Hippocampal formation (tissue), 2 donors: ENCODE data around the gene PPP1R3D.
"Not testable (repeated sequence)": the region's sequence is repeated elsewhere in the genome, so short reads cannot be mapped to it uniquely, and the experiment has no call there.

Experiments used
- DNase-seq, 2 donors: peaks; one replicate each; lab custom pipeline; 2025; lab: John Stamatoyannopoulos, UW

The PPP1R3D gene, protein sequence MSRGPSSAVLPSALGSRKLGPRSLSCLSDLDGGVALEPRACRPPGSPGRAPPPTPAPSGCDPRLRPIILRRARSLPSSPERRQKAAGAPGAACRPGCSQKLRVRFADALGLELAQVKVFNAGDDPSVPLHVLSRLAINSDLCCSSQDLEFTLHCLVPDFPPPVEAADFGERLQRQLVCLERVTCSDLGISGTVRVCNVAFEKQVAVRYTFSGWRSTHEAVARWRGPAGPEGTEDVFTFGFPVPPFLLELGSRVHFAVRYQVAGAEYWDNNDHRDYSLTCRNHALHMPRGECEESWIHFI

DNA sequence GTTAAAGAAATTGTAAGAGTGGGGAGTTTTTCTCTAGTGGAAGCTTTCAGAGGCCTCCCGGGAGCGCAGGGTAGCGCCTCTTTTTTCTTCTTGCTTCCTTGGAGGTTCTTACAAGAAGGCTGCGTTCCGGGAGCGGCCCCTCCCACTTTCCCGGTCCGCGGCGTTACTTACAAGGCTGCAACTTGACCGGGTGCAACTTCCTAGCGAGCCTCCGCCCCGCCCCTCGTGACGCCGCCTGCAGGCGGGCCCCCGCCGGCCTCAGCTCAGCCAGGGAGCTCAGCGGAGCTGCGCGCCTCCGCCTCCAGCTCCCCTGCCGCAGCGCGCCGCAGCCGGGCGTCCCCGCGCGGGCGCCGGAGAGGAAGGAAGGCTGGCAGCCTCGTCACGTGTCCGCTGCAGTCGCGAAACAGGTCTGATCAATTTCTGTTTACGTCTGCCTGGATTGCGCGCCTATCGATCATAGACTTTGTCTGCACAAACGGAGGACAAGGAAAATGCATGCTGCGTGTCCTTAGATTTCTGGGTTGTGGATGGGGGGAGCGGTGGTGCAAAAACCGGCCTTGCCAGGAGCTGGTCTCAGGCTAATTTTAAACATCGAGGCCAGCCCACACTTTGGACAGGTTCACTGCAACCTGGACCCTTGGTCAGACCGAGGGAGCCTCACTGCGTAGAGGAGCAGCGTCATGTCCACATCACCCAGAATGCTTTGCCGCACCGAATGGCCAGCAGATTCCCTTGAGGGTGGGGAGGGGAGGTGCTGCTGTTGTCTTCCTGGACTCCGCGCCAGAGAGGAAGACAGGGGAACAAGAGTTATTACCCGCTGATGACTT is at the start of gene PPP1R3D, which contains the start of gene FAM217B:
Gene PPP1R3D (minus strand): TSS at position 177 of the 827 bp plus-strand sequence. CDS start 374 bp downstream, outside the sequence.
Gene FAM217B (plus strand): TSS at position 261 of the 827 bp plus-strand sequence. CDS start 3,555 bp downstream, outside the sequence.
- DNase-seq, result peak; percentile 89 to 94

DNA sequence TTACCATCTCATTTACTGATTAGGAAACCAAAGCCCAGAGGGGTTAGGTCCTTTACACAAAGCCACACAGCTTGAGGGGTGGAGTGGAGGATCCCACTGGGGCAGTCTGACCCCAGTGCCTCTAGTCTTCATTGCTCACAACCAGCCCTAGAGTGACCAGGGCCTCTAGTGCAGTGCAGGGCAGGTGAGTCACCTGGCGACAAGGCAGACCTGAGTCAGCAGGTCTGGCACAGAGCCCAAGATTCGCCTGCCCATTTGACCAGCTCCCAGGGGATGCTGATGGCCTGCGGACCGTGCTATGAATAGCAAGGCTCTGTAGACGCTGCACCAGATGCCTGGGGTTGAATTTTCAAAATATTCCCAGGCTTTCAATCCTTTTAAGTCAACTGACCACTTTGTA is 48.0 kb upstream of the PPP1R3D start:
- no peak for DNase-seq

DNA sequence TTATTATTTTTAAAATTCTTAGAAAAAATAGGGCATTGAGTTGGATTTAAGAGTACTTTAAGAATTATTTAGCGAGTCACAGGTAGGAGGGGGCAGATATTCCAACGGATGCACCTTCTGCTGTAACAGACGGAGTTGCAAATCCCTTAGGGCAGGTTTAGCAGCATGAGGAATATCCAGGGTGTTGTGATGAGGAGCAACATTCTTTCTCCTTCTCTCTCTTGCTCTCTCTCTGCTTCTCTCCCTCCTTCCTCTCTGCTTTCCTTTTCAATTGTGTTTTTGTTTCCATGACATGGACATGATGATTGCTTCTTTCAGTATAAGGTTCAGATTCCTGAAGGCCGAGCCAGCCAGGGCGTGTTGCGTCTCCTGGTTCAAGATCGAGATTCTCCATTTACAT is 47.0 kb upstream of the PPP1R3D start:
- no peak for DNase-seq

DNA sequence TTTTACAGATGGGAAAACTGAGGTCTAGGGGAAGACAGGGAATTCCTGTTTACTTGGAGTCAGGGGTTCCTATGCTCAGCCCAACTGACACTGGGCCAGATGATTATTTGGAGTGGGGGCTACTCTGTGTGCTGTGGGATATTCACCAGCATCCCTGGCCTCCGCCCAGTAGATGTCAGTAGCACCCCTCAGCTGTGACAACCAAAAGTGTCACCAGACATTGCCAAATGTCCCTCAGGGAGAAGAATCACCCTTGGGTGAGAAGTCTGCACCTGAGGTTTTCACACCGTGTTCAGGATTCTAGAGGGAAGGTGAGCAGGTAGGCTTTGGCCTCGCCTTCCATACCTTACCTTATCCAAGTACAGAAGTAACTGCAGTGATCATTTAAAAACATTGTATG is 45.8 kb upstream of the PPP1R3D start:
- DNase-seq, result no peak

DNA sequence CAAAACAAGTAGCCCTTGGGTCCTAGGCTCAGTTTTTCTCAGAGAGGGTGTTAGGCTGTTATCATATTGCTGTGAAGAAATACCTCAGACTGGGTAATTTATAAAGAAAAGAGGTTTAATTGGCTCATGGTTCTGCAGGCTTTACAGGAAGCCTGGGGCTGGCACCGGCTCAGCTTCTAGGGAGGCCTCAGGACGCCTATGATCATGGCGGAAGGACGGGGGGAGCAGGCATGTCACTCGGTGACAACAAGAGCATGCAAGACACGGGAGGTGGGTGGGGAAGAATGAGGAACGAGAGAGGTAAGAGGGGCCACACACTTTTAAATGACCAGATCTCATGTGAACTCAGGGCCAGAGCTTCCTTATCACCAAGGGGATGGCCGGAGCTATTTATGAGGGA is 45.1 kb upstream of the PPP1R3D start:
- no peak for DNase-seq

DNA sequence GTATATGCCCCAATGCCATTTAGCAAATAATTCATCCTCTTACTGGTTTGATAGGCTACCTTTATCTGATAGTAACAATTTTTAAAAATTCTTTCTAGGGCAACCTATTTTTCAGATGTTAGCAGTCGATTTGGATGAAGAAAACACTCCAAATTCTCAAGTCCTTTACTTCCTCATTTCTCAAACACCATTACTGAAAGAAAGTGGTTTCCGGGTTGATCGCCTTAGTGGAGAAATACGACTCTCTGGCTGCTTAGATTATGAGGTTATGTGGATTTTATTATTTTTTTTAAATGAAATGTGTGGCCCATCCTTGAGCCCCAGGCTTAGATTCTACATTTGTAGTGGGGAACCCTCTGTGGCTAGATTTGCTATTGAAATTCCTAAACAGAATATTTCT is 44.4 kb upstream of the PPP1R3D start:
- no peak for DNase-seq

DNA sequence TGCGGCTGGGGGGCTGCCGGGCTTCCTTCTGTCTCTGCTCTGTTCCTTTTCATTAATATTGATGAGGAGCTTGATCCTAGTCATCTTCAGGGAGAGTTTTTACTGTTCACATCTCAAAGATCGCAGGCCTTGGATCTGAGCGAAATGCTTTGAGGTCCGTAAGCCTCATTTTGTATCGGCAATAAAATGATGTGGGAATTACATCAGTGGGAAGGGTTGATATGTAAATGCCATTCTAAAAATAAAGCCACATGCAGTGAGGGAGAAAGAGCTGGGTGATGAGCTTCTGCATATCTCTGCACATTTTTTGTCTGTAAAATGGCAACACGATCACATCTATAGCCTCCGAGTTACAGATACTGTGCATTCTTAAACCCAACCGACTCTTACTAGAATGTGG is 43.0 kb upstream of the PPP1R3D start:
- DNase-seq, result no peak

DNA sequence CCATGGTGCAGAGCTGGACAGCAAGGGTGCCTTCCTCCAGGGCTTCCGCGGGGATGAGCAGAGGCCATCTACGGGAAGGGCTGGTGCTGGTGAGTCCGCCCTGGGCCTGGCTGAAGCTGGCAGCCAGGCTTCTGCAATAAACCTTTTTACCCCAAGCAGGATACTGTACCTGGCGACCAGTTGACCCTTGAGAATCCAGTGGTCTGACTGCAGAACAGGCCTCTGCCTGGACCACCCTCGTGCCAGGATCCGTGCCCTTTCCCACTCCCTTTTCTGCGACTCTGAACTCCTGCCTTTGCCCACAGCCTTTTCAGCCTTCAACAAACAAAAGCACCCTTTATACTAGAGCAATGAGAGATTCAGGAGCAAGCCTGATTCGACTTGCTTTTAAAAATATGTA is 37.0 kb upstream of the PPP1R3D start:
- peak; percentile 37 to 63 for DNase-seq

DNA sequence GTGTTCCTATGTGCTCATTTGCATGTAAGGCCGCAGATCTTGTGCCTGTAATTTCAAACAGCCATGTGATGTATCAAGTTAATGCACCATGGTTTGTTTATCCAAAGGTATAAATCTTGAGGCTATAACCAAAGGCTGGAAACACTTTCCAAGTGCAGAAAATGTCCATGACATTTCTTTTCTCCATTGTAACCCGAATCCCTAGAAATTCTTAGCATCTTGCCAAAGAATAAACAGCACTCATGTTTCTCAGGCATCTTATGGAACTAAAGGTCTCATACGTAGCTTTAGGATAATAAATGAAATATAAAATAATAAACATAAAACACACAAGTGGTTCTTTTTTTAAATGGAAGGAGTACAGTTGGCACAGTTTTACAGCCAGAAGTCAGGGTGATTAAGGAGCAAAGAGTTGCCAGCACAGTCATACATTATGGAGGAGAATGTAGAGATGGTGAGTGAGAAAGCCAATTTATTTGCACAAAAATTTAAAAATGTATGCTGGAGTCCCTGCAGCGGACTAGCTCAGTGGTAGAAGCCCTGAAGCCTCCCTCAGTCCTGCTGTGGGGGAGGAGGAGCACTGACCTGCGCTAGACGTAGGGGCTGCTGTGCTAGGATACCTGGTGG is 36.2 kb upstream of the PPP1R3D start:
- no peak for DNase-seq

DNA sequence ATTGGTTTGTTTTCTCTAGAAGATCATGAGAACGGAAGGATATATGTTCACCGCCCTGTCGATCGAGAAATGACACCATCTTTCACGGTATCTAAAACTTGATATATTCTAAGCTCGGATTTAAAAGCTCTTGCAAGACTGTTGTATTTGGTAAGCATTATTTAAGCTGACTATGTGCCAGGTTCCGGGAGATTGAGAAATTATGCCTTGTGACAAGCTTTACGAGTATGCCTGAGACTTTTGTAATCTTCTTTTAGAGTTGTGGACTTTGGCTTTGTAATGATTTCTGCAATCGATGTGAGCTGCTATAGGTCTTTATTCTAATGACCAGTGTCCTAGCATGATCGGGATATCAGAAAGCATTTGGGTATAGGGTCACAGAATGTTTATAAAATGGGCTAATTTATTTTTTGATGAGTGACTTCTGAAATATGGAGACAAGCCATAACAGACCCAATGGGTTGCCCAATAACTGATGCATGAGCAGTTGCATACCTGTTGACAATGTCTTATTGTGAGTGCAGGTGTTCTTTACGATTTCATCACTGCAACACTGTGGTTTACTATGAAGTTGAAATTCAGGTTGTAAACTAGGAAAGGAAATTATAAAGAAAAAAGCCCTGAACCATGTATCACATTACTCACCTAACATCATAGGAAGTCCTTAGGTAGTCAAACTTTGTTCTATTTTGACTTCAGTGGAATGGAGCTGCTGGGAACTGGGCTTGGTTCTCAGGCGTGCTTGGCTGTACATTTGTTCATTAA is 32.1 kb upstream of the PPP1R3D start:
- DNase-seq, result no peak

DNA sequence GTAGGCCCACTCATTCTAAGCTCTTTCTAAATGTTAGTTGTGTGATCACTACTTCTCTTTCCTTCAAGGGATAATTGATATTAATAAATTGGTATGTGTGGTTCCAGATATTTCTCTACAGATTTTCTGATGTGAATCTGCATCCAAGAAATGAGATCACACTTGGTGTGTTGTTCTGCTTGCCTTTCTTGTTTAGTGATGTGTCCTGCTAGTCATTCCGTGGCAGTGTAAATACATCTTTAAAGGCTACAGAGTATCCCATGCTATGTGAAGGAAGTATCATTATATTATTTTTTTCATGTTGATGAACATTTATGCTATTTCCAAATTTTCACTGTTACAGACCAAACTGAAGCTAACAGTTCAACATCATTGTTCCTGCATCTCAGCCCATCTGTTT is 31.3 kb upstream of the PPP1R3D start:
- no peak for DNase-seq

DNA sequence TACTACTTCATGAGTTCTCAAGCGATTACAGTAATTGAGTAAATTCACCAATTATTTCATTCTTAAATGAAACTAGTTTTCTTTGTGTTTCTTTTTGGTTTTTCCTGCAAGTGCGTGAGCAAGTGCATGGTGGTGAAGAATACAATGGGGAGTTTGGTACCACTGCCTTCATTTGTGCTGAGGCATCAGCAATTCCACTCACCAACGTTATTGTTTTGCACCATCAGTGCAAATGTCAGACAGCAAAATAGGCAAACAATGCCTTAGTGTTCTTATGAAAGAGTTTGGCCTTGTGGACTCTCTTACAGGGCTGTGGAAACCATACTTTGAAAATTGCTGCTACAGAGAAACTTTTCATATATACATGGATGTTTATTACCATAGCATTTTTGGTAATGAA is 26.3 kb upstream of the PPP1R3D start:
- peak; percentile 29 to 77 for DNase-seq

DNA sequence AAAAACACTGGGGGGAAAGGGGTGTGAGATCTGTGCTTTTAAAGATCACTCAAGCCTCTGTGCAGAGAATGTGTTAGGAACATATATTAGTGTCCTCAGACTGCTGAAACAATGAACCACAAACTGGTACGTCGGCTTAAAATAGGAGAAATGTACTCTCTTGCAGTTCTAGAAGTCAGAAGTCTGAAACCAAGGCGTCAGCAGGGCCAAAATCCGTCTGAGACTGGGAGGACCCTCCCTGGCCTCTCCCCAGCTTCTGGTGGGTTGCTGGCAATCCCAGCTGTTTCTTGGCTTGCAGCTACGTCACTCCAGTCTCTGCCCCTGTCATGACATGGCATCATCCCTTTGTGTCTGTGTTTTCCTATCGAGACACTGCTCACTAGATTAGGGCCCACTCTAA is 22.1 kb upstream of the PPP1R3D start:
- DNase-seq, result no peak

DNA sequence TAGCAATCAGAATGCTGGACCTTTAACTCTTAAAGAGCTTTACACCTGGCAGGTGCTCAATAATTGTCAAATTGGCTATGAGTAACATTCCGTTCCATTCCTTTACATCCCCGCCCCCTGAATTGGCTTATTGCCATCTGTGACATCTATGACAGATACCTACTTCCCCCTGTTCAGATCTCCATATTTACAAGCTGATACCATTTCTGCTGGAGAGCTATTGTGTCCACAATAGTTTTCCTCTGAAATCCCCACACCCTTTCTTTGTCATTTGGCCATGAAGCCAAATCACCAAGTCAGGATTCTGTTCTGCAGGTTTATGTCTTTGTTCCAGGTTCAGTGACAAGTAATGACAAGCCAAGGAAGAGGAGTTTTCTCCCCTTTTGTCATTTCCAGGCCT is 21.3 kb upstream of the PPP1R3D start:
- no peak for DNase-seq

DNA sequence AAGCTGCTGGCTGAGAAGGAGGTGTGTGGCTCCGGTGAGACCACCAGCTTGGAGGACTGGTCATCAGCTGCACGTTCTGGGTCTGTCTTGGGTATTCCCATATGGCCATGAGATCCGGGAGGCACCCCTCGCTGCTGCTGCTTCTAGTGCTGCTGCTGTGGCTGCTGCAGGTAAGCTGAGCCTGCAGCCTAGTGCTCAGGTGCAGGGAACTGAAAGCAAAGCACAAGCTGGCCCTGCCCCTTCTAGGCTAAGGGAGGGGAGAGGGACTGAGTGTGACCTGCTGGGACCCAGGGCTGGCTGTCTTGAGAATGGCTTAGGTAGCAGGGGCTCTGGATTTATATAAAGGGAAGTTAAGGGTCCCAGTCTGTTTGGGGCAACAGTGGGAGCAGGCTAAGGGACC is 18.5 kb upstream of the PPP1R3D start:
- no peak for DNase-seq

DNA sequence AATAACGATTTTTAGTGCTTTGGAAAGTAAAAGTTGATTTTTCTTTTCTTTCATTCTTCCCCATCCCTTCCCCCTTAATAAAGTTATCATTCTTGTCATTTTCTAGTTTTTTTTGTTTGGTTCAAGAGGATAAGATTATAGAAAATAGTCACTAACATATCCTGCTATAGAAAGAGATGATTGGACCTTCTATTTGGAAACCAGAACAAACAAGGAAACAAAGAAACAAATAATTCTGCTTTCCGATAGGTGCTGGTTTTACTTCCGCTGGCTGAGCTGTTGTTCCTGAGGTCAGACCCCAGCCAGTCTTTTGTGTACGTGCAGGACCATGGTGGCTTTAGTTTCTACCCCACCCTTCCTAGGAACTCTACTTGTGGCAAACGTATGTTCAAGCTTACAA is 18.0 kb upstream of the PPP1R3D start, which contains the start of gene CDH26:
Gene CDH26 (plus strand): TSS at position 301 of the 400 bp plus-strand sequence. CDS start 304 bp downstream, outside the sequence.
- DNase-seq, result no peak

DNA sequence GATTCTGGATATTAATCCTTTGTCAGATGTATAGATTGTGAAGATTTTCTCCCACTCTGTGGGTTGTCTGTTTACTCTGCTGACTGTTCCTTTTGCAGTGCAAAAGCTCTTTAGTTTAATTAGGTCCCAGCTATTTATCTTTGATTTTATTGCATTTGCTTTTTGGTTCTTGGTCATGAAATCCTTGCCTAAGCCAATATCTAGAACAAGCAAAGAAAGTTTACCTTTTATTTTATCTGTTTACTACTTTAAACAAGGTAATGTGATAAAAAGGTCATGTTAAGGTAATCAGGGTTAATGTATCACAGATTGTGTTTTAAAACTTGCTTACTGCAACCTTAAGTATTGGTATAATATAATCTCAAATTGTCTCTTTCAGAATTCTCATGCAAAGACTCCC is 17.5 kb upstream of the PPP1R3D start:
- not testable (repeated sequence) for DNase-seq

DNA sequence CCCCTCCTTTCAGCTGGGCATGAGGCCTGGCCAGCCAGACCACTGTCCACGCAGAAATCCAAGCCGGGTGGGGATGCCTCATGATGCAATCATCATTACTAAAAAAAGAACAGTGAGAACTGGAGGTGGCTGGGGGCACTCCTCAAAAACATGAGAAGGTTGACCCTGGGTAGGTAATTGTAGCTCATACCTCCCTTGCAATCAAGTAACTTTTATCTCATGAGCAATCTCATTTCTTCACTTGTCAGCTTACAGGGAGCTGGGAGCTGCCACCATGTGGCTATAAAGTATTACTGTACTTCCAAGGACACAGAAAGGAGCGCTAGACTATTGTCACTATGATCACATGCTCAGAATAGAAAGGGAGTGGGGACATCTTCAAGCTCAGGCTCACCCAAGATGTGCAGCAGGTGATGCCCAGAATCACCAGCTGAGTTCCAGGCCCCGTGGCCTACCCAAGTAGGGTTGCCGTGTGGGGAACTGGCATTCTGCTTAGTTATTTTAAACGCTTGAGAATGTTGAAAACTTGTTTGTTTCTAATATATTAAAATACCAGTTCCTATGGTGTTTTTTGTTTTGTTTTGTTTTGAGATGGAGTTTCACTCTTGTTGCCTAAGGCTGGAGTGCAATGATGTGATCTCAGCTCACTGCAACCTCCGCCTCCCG is 15.2 kb upstream of the PPP1R3D start:
- peak in 1 of 2 donors; percentile 78 for DNase-seq

DNA sequence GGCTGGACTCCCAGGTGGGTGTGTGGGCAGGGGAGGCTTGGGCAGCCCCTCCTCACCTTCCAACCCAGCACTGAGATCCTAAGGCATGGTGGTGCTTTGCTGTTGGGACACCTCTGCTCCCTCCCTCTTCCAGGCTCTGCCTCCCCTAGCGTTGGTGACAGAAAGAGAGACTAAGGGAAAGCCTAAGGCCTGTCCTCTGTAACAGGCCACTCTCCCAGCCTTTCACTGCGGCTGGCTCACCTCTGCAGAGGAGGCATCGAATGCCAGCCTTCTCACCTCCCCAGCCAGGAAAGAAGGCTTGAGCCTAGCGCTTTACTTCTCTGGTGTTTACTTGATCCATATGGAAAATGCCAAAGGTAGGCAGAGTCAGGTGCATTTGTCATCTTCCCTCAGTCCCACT is 14.6 kb upstream of the PPP1R3D start:
- no peak for DNase-seq

DNA sequence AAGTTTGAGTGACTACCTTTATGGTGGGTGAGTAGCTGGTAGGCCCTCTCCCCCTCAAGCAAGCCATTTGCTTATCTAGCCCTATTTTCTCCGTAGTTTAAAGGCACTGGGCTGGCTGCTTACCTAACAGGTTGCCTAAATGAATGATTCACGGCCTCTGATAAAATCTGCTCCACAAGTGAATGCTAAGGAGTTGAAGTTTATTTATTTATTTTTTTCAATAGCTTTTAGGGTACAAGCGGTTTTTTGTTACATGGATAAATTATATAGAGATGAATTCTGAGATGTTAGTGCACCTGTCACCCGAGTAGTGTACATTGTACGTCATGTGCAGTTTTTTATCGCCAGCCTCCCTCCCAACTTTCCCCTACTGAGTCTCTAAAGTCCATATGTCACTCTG is 9.8 kb upstream of the PPP1R3D start:
- no peak for DNase-seq
